ENCODE measurements around the gene TDG. TPM values are rescaled to one million over a fixed set of nuclear protein-coding genes. Genes with fewer than 3 reads are reported as not detected.

The TDG gene
- total RNA-seq, 2 donors from 2014 or later, result 53.4 to 58.1 TPM

DNA sequence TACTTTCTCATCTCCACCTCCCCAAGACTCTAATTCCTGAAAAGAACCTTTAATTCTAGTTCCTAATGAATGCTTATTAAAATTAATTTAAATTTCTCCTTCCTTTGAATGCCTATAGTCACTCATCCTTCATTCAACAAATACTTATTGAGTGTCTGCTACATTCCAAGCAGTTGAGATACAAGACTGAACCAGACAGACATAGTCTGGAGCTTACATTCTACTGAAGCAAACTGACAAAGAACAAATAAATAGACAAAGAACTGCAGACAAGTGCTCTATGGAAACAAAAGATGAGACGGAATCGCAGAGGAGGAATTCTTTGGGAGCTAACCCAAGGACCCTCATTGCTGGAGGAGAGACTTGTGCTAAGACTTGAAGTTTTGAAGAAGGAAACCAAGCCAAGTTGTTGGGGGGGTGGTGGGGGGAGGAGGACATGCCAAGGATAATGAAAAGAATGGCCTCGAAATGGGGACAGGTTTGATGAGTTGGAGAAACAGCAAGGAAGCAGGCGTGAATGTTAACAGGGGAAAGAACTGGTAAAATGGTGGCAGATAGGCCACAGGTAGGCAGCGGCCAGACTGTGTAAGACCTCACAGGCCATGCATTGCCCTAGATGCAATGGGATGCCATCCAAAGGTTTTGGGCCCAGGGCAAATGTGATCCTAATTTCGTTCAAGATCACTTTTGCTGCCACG is 9.7 kb upstream of the TDG start:
- Histone ChIP-seq H3K9ac (ENCODE audit: extremely low read depth, low read length, poor library complexity, severe bottlenecking) (peak overlapping the region; percentile 79), H3K27ac (ENCODE audit: low read depth, low read length) (peak overlapping the region; percentile 95), H3K9me3 (ENCODE audit: control insufficient read depth, low read length) (no peaks in the 10 kb centered on the region), H3K27me3 (ENCODE audit: control insufficient read depth, insufficient read depth, low read length, poor library complexity, severe bottlenecking) (no peaks in the 10 kb centered on the region), H3K36me3 (ENCODE audit: control insufficient read depth, insufficient read depth, low read length) (peaks cover 40% of the 10 kb centered on the region), H3K4me3 (ENCODE audit: low read length) (peak overlapping the region; percentile 92), H3K4me1 (ENCODE audit: control insufficient read depth, insufficient read depth, low read length) (no peaks in the 10 kb centered on the region)
- Mint-ChIP-seq H3K36me3 (ENCODE audit: low read depth) (peaks cover 21% of the 10 kb centered on the region), H3K27ac (peak overlapping the region; percentile 97), H3K4me3 (peak overlapping the region; percentile 88), H3K4me1 (peaks cover 11% of the 10 kb centered on the region), H3K9me3 (no peaks in the 10 kb centered on the region), H3K27me3 (ENCODE audit: insufficient read depth) (no peaks in the 10 kb centered on the region)
- TF ChIP-seq, protein P1, sequence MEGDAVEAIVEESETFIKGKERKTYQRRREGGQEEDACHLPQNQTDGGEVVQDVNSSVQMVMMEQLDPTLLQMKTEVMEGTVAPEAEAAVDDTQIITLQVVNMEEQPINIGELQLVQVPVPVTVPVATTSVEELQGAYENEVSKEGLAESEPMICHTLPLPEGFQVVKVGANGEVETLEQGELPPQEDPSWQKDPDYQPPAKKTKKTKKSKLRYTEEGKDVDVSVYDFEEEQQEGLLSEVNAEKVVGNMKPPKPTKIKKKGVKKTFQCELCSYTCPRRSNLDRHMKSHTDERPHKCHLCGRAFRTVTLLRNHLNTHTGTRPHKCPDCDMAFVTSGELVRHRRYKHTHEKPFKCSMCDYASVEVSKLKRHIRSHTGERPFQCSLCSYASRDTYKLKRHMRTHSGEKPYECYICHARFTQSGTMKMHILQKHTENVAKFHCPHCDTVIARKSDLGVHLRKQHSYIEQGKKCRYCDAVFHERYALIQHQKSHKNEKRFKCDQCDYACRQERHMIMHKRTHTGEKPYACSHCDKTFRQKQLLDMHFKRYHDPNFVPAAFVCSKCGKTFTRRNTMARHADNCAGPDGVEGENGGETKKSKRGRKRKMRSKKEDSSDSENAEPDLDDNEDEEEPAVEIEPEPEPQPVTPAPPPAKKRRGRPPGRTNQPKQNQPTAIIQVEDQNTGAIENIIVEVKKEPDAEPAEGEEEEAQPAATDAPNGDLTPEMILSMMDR (conservative IDR thresholded peaks at IDR 0.05), result no peak
- peak; percentile 70 for DNase-seq
- 14 to 17% methylated on average over 7 of the region's 7 CpGs for WGBS, 2 experiments (ENCODE audit: insufficient coverage in 1 of 2, insufficient read length in 1 of 2)

DNA sequence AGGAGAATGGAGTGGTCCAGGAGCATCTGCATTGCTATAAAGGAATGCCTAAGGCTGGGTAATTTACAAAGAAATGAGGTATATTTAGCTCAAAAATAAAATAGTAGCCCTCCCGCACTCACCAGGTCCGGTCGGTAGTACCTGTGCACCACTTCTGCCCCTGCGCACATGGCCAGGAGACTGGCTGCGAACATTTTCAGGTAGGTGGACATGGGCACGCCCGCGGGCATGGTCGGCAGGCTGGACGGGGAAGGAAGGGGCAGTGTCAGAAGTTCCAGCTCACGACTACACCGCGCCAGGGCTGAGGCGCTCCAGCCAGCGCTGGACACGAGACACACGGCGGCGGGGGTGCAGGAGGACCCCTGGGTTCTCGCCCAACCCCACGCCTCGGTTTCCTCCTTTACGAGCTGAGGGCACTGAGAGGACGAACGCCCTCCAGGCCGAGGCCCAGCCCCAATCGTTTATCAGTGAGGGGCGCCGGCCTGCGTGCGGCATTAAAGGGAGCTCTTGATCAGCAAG is 9.1 kb upstream of the TDG start:
- 0% methylated on average over 15 to 31 of the region's 31 CpGs for WGBS, 2 experiments (ENCODE audit: insufficient coverage in 1 of 2, insufficient read length in 1 of 2)
- no peaks in the 10 kb centered on the region for H3K9me3 ChIP-seq (ENCODE audit: control insufficient read depth, low read length)
- peak overlapping the region; percentile 79 for H3K9ac ChIP-seq (ENCODE audit: extremely low read depth, low read length, poor library complexity, severe bottlenecking)
- peaks cover 34% of the 10 kb centered on the region for H3K36me3 ChIP-seq (ENCODE audit: control insufficient read depth, insufficient read depth, low read length)
- Mint-ChIP-seq H3K27me3 (ENCODE audit: insufficient read depth) (no peaks in the 10 kb centered on the region), H3K4me3 (peak overlapping the region; percentile 88), H3K27ac (peak overlapping the region; percentile 97), H3K36me3 (ENCODE audit: low read depth) (peaks cover 19% of the 10 kb centered on the region), H3K4me1 (peaks cover 11% of the 10 kb centered on the region), H3K9me3 (no peaks in the 10 kb centered on the region)
- TF ChIP-seq, protein P1 (conservative IDR thresholded peaks at IDR 0.05), result no peak
- peak overlapping the region; percentile 92 for H3K4me3 ChIP-seq (ENCODE audit: low read length)
- no peak for DNase-seq
- H3K4me1 ChIP-seq (ENCODE audit: control insufficient read depth, insufficient read depth, low read length), result no peaks in the 10 kb centered on the region
- peak overlapping the region; percentile 95 for H3K27ac ChIP-seq (ENCODE audit: low read depth, low read length)
- no peaks in the 10 kb centered on the region for H3K27me3 ChIP-seq (ENCODE audit: control insufficient read depth, insufficient read depth, low read length, poor library complexity, severe bottlenecking)

DNA sequence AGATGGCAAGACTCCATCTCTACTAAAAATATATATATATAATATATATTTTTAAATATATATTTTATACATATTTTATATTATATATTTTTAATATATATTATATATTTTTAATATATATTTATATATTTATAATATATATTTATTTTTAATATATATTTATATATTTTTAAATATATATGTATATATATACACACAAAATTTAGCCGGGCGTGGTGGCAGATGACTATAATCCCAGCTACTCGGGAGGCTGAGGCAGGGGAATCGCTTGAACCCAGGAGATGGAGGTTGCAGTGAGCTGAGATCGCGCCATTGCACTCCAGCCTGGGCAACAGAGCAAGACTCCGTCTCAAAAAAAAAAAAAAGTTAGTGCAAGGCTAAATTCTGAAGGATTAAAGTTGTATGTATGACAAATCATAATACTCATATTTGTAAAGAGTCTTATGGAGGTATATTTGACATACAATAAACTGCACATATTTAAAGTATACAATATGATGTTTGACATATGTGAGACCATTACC is 7.7 kb upstream of the TDG start:
- Histone ChIP-seq H3K9ac (ENCODE audit: extremely low read depth, low read length, poor library complexity, severe bottlenecking) (no peak overlapping the region), H3K4me1 (ENCODE audit: control insufficient read depth, insufficient read depth, low read length) (no peaks in the 10 kb centered on the region), H3K27ac (ENCODE audit: low read depth, low read length) (peak overlapping the region; percentile 95), H3K4me3 (ENCODE audit: low read length) (no peak overlapping the region), H3K27me3 (ENCODE audit: control insufficient read depth, insufficient read depth, low read length, poor library complexity, severe bottlenecking) (no peaks in the 10 kb centered on the region), H3K36me3 (ENCODE audit: control insufficient read depth, insufficient read depth, low read length) (peaks cover 20% of the 10 kb centered on the region), H3K9me3 (ENCODE audit: control insufficient read depth, low read length) (no peaks in the 10 kb centered on the region)
- Mint-ChIP-seq H3K4me3 (peak overlapping the region; percentile 88), H3K9me3 (no peaks in the 10 kb centered on the region), H3K4me1 (peaks cover 11% of the 10 kb centered on the region), H3K36me3 (ENCODE audit: low read depth) (peaks cover 8% of the 10 kb centered on the region), H3K27ac (peak overlapping the region; percentile 11), H3K27me3 (ENCODE audit: insufficient read depth) (no peaks in the 10 kb centered on the region)
- TF ChIP-seq, protein P1 (conservative IDR thresholded peaks at IDR 0.05), result no peak
- no peak for DNase-seq
- WGBS, 2 experiments (ENCODE audit: insufficient coverage in 1 of 2, insufficient read length in 1 of 2), result 84 to 93% methylated on average over 5 to 7 of the region's 7 CpGs
